GM12872 (cell line): ENCODE data around the gene INPP5D.

Experiments
- TF ChIP-seq, protein P1 (sequence below): IDR thresholded peaks from 3 replicates; pipeline ENCODE4 v1.5.1; 2011; ENCODE audit warnings: low read depth, mild to moderate bottlenecking, low read length, moderate library complexity; ENCODE audit not compliant: insufficient read depth

The INPP5D gene

DNA sequence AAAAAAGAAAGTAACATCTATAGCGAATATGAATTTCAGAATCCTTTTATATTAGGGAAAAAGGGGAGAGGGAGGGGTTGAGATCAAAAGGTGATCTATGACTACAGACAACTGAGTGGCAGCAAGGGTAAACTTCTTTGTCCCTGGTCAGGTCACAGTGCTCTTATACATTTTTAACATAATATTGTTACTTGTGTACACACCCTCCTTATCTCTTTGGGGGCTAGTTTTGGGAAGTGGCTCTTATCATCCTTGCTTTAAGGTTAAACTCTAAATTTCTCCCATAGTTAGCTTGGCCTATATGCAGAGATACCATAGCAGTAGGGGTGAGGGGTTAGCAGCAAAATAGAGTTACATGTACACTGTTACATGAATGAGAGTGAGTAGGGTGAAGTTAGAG is 159.7 kb downstream of the INPP5D start:
- TF ChIP-seq, protein P1, sequence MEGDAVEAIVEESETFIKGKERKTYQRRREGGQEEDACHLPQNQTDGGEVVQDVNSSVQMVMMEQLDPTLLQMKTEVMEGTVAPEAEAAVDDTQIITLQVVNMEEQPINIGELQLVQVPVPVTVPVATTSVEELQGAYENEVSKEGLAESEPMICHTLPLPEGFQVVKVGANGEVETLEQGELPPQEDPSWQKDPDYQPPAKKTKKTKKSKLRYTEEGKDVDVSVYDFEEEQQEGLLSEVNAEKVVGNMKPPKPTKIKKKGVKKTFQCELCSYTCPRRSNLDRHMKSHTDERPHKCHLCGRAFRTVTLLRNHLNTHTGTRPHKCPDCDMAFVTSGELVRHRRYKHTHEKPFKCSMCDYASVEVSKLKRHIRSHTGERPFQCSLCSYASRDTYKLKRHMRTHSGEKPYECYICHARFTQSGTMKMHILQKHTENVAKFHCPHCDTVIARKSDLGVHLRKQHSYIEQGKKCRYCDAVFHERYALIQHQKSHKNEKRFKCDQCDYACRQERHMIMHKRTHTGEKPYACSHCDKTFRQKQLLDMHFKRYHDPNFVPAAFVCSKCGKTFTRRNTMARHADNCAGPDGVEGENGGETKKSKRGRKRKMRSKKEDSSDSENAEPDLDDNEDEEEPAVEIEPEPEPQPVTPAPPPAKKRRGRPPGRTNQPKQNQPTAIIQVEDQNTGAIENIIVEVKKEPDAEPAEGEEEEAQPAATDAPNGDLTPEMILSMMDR = no peak

DNA sequence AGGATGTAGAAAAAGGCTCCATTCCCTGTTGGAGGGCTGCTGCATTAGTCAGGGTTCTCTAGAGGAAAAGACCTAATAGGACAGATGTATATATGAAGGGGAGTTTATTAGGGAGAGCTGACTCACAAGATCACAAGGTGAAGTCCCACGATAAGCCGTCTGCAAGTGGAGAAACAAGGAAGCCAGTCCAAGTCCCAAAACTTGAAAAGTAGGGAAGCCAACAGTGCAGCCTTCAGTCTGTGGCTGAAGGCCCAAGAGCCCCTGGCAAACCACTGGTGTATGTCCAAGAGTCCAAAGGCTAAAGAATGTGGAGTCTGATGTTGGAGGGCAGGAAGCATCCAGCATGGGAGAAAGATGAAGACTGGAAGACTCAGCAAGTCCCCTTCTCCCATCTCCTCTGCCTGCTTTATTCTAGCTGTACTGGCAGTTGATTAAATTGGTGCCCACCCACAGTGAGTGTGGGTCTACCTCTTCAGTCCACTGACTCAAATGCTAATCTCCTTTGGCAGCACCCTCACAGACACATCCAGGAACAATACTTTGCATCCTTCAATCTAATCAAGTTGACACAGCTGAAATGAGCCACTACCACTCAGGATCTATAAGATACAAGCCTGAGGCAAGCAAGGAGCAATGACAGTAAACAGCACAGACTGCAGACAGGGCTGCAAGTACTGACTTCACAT is 161.4 kb downstream of the INPP5D start:
- TF ChIP-seq, protein P1 = no peak

DNA sequence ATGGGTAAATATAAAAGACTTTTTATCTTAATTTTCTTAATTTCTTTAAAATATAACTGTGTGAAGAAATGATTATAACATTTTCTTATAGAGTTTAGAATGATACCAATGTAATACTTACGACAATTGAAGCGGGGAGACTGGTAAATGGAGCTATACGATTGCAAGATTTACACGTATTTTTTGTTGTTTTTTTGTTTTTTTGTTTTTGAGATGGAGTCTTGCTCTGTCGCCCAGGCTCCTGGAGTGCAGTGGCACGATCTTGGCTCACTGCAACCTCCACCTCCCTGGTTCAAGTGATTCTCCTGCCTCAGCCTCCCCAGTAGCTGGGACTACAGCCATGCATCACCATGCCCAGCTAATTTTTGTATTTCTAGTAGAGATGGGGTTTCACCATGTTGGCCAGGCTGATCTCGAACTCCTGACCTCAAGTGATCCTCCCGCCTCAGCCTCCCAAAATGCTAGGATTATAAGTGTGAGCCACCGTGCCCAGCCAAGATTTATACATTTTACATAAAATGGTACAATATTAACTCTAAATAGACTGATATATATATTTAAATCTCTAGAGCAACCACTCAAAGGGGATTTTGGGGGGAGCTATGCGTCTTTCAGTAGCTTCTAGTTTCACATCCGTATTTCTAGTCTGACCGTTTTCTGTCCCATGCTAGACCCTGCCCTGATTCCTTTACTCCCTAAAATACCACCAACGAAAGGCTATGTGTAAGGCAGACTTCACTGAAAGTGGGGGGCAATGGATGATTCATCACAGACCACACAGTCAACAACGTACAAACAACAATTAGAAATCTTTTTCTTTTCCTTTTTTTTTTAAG is 163.1 kb downstream of the INPP5D start:
- TF ChIP-seq, protein P1 = no peak

DNA sequence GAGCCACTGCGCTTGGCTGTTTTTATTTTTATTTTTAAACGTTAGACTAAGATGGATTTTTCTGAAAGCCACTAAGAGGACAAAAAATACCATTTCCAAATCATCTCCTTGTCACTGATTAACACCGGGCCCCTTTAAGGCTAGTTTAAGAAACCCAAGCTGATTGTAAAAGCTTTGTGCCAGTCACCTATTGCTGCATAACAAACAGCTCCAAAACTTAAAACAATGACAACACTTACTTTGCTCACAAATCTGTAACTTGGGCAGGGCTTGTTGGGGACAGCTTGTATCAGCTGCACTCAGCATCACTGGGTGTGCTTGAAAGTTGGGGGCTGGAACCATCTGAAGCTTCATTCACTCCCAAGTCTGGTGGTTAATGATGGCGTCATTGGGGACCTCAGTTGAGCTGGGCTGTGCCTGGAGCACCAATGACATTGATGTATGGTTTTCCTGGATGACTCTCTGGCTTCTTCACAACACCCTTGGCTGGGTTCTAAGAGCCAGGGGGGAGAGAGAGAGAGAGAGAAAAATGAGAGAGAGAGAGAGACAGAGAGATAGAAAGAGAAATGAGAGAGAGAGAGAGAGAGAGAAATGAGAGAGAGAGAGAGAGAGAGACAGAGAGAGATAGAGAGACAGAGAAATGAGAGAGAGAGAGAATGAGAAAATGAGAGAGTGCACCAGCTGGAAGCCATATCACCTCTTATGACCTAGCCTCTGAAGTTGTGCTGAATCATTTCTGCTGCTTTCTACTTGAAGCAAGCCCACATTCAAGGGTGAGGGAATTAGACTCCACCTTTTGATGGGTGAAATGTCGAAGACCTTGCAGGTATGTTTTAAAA is 165.3 kb downstream of the INPP5D start:
- TF ChIP-seq, protein P1 = no peak

DNA sequence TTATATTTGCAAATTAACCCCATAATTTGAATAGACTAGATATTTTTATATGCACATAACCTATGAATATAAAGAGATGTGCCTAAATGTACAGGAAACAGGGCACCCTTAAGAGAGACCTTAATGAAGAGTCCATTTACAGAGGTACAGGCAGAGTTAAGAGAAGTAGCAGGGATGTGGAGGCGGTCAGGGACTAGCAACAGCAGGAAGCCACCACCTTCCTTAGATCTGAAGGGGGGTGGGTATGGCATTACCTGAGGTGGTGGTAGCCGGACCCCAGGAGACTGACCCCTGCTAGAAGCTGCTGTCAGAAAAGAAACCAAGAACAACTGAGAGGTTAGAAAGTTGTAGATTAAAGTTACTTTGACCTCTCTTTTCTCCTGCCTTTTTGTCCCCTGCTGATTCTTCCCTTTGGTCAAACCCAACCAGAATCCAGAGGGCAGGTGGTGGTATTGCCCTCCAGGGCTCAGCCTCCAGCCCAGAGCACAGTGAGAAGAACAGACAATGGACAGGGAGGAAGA is 166.4 kb downstream of the INPP5D start:
- TF ChIP-seq, protein P1 = no peak

DNA sequence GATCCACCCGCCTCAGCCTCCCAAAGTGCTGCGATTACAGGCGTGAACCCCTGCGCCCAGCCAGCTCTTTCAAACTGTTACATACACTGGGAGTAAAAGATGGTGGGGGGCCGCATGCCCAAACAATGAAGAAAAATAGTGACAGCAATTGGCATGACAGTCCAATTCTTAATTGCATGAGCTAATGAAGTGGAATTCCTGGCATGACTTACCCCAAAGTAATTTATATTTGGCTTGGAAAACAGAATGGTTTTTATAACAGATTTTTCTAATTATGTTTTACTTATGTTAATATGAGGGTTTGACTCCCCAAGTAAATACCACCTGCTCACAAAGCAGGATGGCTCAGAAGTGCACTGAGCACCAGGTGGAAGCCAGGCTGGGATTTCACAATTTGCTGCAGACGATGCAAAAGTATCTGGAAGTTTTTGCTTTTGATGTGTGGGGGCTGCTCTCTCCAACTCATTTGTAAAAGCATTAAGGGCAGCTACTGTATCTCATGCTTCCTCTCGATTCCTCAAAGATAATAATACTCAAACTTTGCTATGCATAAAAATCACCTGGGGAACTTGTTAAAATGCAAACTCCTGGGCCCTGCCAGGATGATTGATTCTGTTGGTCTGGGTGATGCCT is 167.3 kb downstream of the INPP5D start:
- TF ChIP-seq, protein P1 = no peak

DNA sequence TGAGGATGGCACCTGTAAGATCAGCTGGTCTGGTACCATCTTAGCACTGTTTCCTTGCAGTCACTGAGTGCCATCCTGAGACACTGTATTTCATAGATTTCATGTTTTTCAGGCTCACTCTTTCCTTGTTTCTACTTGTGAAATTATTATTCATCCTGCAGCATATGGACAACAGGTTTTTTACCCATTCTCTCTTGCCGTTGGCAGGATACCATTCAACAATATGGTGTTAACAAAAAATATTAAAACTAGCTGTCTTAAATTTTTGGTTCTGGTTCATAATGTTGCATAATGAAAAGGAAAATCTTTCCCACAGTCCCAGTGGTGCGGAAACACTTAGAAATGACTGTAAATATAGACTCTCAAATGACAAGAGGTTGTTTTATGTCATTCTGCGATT is 168.2 kb downstream of the INPP5D start:
- TF ChIP-seq, protein P1 = no peak
